K562 treated with DMSO at 1 percent for 48 hours (cell line): Measurements from ENCODE around the gene NKAIN1. TPM values are rescaled to one million over a fixed set of nuclear protein-coding genes. Genes with fewer than 3 reads are reported as not detected.

Experiments used
- total RNA-seq: library from RNA; unstranded; fragments of 300-600 nt; gene quantifications from 2 replicates; pipeline ENCODE4 v1.2.3, GENCODE V29; 2022; ENCODE audit warnings: low replicate concordance; ENCODE audit errors: extremely low read depth

NKAIN1 gene
- not detected in 2 replicates for total RNA-seq

DNA sequence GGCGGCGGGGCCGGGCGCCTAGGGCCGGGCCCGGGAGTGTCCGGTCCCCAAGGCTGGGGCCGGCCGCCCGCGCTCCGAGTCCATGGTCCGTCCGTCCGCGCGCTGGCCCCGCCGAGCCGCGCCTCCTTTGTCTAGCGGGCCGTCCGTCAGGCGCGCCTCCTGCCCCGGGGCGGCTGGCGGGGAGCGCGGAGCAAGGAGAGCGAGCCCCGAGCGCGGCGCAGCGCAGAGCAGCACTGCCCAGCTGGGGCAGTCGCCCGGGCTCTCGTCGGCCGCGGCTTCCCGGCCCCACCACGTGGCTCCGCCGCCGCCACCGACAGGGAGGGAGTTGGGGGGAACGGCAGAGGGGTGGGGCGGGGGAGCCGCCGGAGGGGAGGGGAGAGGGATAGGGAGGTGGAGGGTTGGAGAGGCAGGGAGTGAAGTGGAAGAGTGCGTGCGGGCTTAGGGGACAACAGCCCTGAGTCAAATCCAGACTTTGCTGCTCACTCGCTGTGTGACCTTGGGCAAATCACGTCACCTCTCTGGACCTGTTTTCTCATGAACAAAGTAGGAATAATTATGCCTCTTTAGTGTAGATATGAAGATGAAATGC lies at the start of gene NKAIN1:
NKAIN1 (minus strand) TSS at position 235 of the 589 bp plus-strand sequence. CDS start 340 bp downstream, outside the sequence.

Other genes starting within 250 kb of the NKAIN1 start
- not detected in 2 replicates for gene PUM1, start 174.2 kb downstream of the NKAIN1 start, total RNA-seq
- not detected in 2 replicates for gene SNRNP40, start 56.9 kb upstream of the NKAIN1 start, total RNA-seq
- gene ZCCHC17, start 57.1 kb upstream of the NKAIN1 start, total RNA-seq: not detected in 2 replicates
- not detected in 2 replicates for gene FABP3, start 133.2 kb upstream of the NKAIN1 start, total RNA-seq
- not detected in 2 replicates for gene SERINC2, start 173.3 kb upstream of the NKAIN1 start, total RNA-seq